Measurements from ENCODE around the gene WSB1. TPM values are rescaled to one million over a fixed set of nuclear protein-coding genes. Genes with fewer than 3 reads are reported as not detected.

Gene WSB1
- total and polyA plus RNA-seq, 9 of the 15 experiments (the other 6 are each of a cell fraction or from before 2014, with no cell fraction given), result 22.8 to 229 (median 81.1) TPM

DNA sequence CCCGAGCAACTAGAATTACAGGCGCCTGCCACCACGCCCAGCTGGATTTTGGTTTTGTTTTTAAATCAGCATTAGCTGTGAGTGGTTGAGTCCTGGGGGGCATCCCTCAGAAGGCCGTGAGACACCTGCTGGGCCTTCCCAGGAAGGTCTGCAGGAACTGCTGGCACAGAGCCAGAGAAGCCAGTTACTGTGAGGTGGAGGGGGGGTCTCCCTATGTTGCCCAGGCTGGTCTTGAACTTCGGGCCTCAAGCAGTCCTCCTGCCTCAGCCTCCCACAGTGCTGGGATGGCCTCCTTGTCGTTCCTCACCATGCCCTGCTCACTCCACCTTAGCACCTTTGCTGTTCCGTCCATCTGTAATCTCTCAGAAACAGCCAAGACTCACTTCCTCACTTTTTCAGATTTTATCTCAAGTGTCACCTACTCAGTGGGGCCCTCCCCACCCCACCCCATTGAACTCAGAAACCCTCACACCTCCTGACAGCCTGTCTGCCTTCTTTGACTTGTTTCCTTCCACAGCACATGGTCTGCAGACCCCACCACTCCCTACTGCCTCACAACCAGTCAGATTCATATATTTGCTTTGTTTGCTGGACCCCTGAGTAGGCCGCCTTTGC, 62.3 kb downstream of the WSB1 start (continued):
- TF ChIP-seq, protein P1, sequence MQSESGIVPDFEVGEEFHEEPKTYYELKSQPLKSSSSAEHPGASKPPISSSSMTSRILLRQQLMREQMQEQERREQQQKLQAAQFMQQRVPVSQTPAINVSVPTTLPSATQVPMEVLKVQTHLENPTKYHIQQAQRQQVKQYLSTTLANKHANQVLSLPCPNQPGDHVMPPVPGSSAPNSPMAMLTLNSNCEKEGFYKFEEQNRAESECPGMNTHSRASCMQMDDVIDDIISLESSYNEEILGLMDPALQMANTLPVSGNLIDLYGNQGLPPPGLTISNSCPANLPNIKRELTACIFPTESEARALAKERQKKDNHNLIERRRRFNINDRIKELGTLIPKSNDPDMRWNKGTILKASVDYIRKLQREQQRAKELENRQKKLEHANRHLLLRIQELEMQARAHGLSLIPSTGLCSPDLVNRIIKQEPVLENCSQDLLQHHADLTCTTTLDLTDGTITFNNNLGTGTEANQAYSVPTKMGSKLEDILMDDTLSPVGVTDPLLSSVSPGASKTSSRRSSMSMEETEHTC (IDR thresholded peaks at IDR 0.05), result peak; percentile 79; the same call in 1 of the 2 replicates
- TF ChIP-seq, protein P2, sequence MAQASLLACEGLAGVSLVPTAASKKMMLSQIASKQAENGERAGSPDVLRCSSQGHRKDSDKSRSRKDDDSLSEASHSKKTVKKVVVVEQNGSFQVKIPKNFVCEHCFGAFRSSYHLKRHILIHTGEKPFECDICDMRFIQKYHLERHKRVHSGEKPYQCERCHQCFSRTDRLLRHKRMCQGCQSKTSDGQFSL (CRISPR knock-in tag; IDR thresholded peaks at IDR 0.05), result peak; percentile 46; the same call in 1 of the 2 replicates
- TF ChIP-seq, protein P2 (tag; IDR thresholded peaks at IDR 0.05), result 0 out of 4 replicates have a peak, but pooled peaks of 1 of the 2 experiments have one; percentile 18
- TF ChIP-seq CBFA2T3 (IDR thresholded peaks at IDR 0.05) (peak; percentile 89), SOX6 (IDR thresholded peaks at IDR 0.05) (peak; percentile 81), RBM25 (IDR thresholded peaks at IDR 0.05; ENCODE audit: low read depth, low read length, severe bottlenecking) (peak; percentile 33), KDM1A (IDR thresholded peaks at IDR 0.05) (peak; percentile 40 to 84; a peak in 3 of 4 replicates), NFIC (IDR thresholded peaks at IDR 0.05) (peak; percentile 99), KAT8 (IDR thresholded peaks at IDR 0.05; ENCODE audit: low read depth) (no peak), STAT5A (IDR thresholded peaks at IDR 0.05; ENCODE audit: borderline replicate concordance, low read length) (peak; percentile 33; the same call in 1 of the 2 replicates), TOE1 (IDR thresholded peaks at IDR 0.05; ENCODE audit: borderline replicate concordance) (peak; percentile 56; the same call in 1 of the 2 replicates), TOE1 (CRISPR knock-in tag; IDR thresholded peaks at IDR 0.05; ENCODE audit: borderline replicate concordance, low read depth) (no peak), DPF2 (IDR thresholded peaks at IDR 0.05) (peak; percentile 90), BRD9 (IDR thresholded peaks at IDR 0.05; ENCODE audit: low read depth, partially characterized antibody) (peak; percentile 70), MTA1 (IDR thresholded peaks at IDR 0.05; ENCODE audit: borderline replicate concordance) (0 out of 2 replicates have a peak, but pooled peaks have one; percentile 61), JUND (IDR thresholded peaks at IDR 0.05; ENCODE audit: borderline replicate concordance, low read depth, low read length) (peak; percentile 50; the same call in 1 of the 2 replicates), JUND (tag; IDR thresholded peaks at IDR 0.05; ENCODE audit: borderline replicate concordance, low read depth, low read length) (peak; percentile 45; the same call in 1 of the 3 replicates), FOXM1 (IDR thresholded peaks at IDR 0.05; ENCODE audit: low read depth) (peak; percentile 63), FOXM1 (CRISPR knock-in tag; IDR thresholded peaks at IDR 0.05; ENCODE audit: low read depth) (no peak), DIDO1 (tag; IDR thresholded peaks at IDR 0.05; ENCODE audit: low read depth) (no peak), NFIX (CRISPR knock-in tag; IDR thresholded peaks at IDR 0.05; ENCODE audit: low read depth) (peak; percentile 86)
- TF ChIP-seq, protein P3, sequence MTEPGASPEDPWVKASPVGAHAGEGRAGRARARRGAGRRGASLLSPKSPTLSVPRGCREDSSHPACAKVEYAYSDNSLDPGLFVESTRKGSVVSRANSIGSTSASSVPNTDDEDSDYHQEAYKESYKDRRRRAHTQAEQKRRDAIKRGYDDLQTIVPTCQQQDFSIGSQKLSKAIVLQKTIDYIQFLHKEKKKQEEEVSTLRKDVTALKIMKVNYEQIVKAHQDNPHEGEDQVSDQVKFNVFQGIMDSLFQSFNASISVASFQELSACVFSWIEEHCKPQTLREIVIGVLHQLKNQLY (CRISPR knock-in tag; conservative IDR thresholded peaks at IDR 0.05), result 0 out of 4 replicates have a peak, but pooled peaks of 1 of the 2 experiments have one; percentile 33
- TF ChIP-seq, protein P4, sequence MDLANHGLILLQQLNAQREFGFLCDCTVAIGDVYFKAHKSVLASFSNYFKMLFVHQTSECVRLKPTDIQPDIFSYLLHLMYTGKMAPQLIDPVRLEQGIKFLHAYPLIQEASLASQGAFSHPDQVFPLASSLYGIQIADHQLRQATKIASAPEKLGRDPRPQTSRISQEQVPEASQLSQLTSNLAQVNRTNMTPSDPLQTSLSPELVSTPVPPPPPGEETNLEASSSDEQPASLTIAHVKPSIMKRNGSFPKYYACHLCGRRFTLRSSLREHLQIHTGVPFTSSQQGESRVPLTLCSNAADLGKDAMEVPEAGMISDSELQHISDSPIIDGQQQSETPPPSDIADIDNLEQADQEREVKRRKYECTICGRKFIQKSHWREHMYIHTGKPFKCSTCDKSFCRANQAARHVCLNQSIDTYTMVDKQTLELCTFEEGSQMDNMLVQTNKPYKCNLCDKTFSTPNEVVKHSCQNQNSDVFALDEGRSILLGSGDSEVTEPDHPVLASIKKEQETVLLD (IDR thresholded peaks at IDR 0.05), result peak; percentile 64; the same call in 1 of the 2 replicates
